Renal cortex interstitium (tissue), 11 donors: ENCODE data around the gene SUGP1. TPM values are rescaled to one million over a fixed set of nuclear protein-coding genes. Genes with fewer than 3 reads are reported as not detected.
"Not testable (repeated sequence)": the region's sequence is repeated elsewhere in the genome, so short reads cannot be mapped to it uniquely, and the experiment has no call there.

Source experiments
- DNase-seq, 11 donors: peaks; one replicate each; pipeline ENCODE4 v3.0.0-alpha.2; 2013; ENCODE audit warnings: low read depth in 9 of 11, low spot score in 4 of 11; ENCODE audit errors: extremely low read depth in 1 of 11
- polyA plus RNA-seq, 3 donors: library from polyadenylated mRNA; unstranded; fragments of 120-200 nt; gene quantifications; one replicate each; pipeline ENCODE4 v1.2.1, GENCODE V29; 2013; ENCODE audit not compliant: insufficient read length in 3 of 3

SUGP1 gene
- polyA plus RNA-seq, 3 donors: 50.4 to 65.1 (median 64.6) TPM

DNA sequence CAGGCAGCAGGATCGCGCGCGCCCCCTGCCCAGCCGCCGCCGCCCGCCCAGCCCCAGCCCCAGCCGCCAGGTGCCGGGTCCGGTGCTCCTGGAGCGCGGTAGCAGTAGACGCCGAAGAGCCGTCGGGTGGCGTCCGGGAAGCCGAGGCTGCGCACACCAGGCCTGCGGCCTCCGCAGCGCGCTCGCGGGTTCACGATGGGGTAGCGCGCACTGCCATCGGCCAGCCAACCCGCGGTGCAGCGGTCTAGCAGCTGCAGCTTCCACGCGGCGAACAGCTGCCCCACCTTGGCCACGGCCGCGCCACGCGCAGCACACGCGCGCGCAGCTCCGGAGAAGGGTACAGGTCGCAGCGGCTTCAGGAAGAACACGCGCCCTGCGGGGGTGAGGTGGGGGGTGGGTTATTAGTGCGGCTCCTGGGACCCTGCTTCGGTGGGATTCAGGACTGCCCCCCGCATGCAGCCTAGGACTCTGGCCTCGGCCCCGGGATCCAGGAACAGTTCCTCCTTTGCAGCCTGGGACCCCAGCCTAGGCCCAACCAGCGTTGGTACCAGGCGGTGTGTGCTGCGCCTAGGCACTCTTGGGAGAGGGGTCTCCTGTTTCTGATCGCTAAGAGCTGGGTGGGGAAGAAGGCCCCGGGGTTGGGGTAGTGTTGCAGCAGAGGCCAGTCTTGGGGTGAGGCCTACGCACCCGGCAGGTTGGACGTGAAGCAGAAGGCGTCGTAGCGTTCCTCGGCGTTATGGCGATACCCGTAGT, 62.3 kb downstream of the SUGP1 start:
- no peak for DNase-seq

GRCh38 chr19:19257137-19257536, 63.2 kb downstream of the SUGP1 start:
- DNase-seq: no peak

DNA sequence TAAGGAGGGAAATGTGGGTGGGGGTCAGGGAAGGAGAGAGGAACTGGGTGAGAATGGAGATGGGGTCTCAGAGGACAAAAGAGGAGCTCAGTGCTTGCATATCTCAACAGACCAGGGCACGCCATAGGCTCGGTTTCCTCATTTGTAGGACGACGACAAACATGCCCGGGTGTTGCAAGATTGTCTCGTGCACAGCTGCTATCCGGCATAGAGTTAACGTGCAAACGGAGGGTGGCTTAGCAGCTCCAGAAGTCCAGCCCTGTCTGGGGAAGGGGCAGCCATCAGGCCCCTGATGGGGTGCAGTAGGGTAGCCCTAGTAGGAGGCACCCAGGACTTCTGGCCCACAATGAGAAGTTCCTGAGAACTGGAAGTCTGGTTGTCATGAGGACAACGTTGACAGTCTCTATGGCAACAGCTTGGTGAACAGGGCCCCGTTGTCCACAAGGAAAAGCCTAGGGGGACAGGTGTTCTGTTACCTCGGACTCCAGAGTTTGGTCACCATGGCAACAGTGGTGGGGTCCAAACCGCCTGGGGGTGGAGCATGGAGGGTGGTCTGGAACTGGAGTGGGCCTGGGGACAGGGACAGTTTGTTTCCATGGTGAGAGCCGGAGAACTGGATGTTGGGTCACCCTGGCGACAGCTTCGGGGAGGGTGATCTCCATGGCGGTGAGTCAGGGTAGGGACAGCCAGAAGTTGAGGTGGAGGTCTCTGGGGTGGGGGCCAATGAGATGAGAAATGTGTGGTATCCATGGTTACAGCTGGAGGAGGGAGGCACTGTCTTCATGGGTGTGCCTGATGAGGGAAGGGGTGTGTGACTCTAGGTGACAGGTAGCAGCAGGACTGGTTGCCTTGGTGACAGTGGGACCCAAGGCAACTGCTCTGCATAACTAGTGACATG, 64.0 kb downstream of the SUGP1 start:
- DNase-seq: no peak

- DNase-seq: not testable (repeated sequence)
Observed at GRCh38 chr19:19253409-19253808, 66.9 kb downstream of the SUGP1 start.

DNA sequence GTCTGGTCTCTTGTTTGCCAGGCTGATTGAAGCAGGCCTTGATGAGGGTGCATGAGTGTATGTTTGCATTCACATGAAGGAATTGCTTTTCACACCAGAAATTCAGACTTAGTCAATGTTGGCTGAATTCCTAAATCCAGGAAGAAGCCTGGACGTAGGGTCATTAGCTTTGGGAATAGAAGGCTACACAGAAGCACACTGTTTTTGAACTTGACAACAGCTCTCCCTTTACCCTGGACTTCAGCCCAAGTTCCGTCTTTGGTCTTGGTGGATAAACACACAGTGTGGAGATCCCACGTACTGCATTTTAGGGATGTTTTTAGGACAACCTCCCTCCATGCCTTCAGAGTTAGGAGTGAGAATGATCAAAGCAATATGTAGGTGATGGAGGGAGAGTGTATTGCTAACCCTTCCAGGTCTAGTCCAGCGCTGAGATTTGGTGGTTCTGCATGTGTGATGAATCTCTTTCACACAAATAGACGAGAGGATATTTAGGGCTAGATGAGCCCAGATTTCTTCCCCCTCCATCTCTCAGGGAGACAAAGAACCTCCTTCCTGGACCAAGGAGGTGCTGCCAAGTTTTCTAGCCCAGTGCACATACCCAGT, 70.0 kb downstream of the SUGP1 start:
- DNase-seq: no peak

DNA sequence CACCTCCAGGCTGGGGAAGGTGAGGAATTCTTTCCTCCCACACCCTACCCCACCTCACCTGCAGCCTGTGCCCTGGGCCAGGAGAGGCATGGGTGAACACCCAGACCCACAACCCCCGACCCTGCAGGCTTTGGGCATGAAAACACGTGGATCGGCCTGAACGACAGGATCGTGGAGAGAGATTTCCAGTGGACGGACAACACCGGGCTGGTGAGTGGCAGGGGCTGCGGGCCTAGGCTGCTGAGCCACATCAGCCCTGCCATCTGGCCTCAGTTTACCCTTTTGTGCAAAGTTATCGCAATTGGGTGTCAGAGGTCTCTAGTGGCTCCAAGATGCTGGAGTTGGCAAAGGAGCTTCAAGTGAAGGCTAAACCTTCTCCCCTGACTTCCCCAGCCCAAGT, 79.8 kb downstream of the SUGP1 start:
- DNase-seq: no peak

- no peak for DNase-seq
Observed at GRCh38 chr19:19239675-19240074, 80.6 kb downstream of the SUGP1 start.

DNA sequence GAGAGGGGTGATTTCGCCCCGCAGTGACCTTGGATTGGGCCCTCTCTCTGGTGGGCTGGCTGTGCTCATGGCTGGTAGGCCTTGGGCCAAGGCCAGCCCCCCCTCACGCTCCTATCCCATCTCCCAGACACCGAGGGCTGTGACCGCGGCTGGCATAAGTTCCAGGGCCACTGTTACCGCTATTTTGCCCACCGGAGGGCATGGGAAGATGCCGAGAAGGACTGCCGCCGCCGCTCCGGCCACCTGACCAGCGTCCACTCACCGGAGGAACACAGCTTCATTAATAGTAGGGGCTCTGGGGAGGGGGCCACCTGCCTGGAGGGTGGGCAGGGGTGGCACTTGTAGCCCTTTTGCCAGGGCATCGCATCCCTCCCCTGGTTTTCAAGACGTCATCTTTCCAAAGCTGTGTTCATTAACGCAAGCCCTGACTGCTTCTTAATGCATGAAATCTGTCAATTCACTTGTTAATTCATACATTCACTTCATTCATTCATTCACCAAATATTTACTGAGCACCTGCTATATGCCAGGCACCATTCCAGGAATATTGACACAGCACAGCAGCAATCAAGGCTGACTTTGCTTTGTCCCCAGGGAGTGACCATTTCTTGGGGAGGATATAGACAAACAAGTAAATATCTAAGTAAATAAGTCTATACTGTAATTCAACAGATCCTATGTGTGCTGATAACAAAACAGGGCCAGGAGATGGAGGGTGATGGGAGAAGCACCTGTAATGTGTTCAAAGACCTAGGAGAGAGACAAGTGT, 82.0 kb downstream of the SUGP1 start:
- DNase-seq: no peak

GRCh38 chr19:19236173-19236572, 84.1 kb downstream of the SUGP1 start:
- DNase-seq: no peak

DNA sequence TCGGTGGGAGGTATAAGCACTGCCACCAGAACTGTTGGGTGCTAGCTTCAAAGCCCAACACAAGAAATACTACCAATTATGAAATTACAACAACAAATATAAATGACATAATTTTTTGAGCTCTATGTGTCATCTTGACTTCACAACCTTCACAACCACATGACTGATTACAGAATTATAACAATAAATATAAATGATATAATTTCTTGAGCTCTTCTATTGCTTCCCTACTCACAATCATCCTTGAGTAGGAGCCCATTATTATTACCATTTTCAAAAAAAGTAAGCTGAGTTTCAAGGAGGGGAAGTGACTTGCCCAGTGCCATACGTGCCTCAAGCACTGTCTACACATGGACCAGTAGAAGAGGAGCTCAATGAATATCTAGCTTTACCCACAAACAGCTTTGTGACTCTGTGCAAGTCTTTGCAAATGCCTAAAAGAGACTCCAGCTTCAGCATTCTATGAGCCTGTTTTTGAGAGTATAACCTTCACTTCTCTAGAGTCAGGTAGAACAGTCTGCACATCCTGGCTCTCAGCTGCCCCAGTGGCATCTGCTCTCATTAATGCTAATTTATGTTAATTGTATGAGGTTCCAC, 86.0 kb downstream of the SUGP1 start:
- DNase-seq: no peak

DNA sequence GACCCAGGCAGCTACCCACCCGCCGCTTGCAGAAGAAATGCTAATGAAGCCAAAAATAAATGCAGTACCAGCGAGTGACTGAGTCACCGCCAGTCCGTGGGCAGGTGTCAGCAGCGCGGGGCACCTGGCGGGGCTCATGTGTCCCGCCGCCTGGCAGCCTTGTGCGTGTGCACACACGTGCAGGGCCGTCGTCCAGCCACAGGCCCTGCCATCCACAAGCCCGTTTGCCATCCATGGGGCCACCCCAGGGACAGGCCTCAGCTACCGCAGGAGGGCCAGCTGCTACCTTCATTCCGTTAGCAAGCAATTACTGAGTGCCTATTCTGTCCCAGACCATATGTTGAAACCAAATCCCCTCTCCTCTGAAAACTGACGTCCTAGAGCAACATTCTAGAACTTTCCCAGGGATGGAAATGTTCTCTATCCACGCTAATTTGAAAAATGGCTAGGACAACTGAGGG, 88.0 kb downstream of the SUGP1 start:
- no peak for DNase-seq

DNA sequence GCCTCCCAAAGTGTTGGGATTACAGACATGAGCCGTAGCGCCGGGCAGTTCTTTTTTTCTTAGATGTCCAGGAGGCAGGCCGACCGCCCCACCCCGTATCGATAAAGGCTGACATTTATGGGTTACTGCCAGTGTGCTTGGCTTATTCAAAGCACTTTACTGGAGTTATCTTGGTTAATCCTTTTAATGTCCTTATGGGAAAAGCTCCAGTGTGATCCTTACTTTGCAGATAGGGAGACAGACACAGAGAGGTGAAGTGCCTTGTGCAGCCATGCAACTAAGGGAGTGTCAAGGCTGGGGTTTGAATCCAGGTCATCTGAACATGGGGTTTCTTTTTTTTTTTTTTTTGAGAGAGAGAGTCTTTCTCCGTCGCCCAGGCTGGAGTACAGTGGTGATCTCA, 89.3 kb downstream of the SUGP1 start:
- no peak for DNase-seq

DNA sequence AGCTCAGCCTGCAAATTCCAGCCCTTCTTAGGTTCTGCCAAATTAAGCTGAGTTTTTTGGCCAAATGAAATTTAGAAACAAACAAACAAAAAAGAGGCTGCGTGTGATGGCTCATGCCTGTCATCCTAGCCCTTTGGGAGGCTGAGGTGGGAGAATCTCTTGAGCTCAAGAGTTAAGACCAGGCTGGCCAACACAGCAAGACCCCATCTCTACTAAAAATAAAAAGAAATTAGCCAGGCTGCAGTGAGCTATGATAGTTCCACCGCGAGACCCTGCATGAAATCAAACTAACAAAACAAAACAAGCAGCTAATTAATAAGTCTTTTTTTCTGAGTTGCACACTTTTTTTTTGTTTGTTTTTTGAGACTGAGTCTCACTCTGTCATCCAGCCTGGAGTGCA, 90.6 kb downstream of the SUGP1 start:
- DNase-seq: no peak

DNA sequence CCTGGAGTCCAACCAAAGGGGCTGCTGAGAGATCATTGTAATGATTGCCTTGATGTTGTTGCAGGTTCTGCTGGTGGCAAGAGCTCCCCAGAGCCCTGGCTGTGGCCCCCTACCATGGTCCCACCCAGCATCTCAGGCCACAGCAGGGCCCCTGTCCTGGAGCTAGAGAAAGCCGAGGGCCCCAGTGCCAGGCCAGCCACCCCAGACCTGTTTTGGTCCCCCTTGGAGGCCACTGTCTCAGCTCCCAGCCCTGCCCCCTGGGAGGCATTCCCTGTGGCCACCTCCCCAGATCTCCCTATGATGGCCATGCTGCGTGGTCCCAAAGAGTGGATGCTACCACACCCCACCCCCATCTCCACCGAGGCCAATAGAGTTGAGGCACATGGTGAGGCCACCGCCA, 93.1 kb downstream of the SUGP1 start:
- no peak for DNase-seq

GRCh38 chr19:19226663-19227062, 93.6 kb downstream of the SUGP1 start:
- DNase-seq: no peak

DNA sequence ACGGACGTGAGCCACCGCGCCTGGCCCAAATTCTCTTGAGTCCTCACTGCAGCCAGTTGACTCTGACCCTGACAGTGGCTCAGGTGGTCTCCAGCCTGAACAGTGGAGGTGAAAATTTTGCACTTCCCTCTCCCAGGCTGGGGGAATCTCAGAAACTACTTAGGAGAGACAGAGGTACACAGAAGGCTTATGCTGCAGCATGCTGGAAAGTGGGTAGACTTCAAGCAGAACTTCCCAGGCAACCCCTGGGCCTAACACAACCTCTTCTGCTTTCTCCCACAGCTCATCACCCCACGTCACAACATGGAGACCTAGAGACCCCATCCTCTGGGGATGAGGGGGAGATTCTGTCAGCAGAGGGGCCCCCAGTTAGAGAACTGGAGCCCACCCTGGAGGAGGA, 94.1 kb downstream of the SUGP1 start:
- no peak for DNase-seq
